HCT116 (cell line): ENCODE data around the gene SGSH. TPM values are rescaled to one million over a fixed set of nuclear protein-coding genes. Genes with fewer than 3 reads are reported as not detected.

Source experiments
- ATAC-seq: fragments of 200-7000 bp; cut with Tn5 transposase; 2 replicates; pipeline ENCODE4 v1.9.1; 2020; ENCODE audit warnings: mild to moderate bottlenecking, moderate library complexity
- BruUV-seq: library from RNA; stranded (reverse); fragments of 400-500 nt; replicated peaks from 2 replicates; lab custom pipeline; 2021; lab: Mats Ljungman, UMichigan
- CTCF ChIA-PET: fragments of 300-600 bp; sonication (Branson Sonifier 250); formaldehyde crosslinking; loops from one replicate; lab custom pipeline; 2021; ENCODE audit warnings: antibody characterized with exemption; lab: Charles Lee
- POLR2A ChIA-PET: fragments of 300-600, 350-600 bp; sonication (Branson Sonifier 250); formaldehyde crosslinking; loops from one replicate; lab custom pipeline; 2021; ENCODE audit warnings: antibody characterized with exemption; lab: Charles Lee
- RAD21 ChIA-PET, 2 experiments: fragments of 300-600 bp; sonication (Branson Sonifier 250); formaldehyde crosslinking; loops; one replicate each; lab custom pipeline; 2023; ENCODE audit warnings: low total read pairs in 2 of 2; ENCODE audit not compliant: uncharacterized antibody in 2 of 2, unreplicated experiment in 2 of 2, low non-redundant PET in 1 of 2; lab: Charles Lee
- DNase-seq: peaks from one replicate; pipeline ENCODE4 v3.0.0-alpha.2; 2010; ENCODE audit warnings: low read depth, low spot score
- H2AFZ ChIP-seq: fragments of 200-600 bp; shearing (Covaris generic), sonication (generic); 2 replicates; pipeline ENCODE4 v1.6.1; 2017; ENCODE audit warnings: low read depth, mixed run types, mixed read lengths, antibody characterized with exemption, low read length; ENCODE audit not compliant: poor library complexity, severe bottlenecking
- H3K27ac ChIP-seq: 2 replicates; pipeline ENCODE4 v1.5.1; 2012; ENCODE audit warnings: low read depth, low read length
- H3K27me3 ChIP-seq: fragments of 200-600 bp; sonication (generic); 2 replicates; pipeline ENCODE4 v1.6.1; 2016; ENCODE audit warnings: mixed run types, low read length, mixed read lengths; ENCODE audit not compliant: insufficient read depth
- H3K36me3 ChIP-seq, 2 experiments: fragments of 200-500 bp in 1 of 2; fragments of 200-600 bp in 1 of 2; sonication (Bioruptor generic) in 1 of 2; sonication (generic) in 1 of 2; 2 replicates each; pipeline versions ENCODE4 v1.5.1 to v1.6.1; 2014 to 2016; ENCODE audit warnings: low read length in 2 of 2, inconsistent platforms in 1 of 2, mixed read lengths in 1 of 2, mixed run types in 1 of 2; ENCODE audit not compliant: insufficient read depth in 2 of 2, control insufficient read depth in 1 of 2
- H3K4me1 ChIP-seq, 2 experiments: fragments of 200-600 bp in 1 of 2; sonication (generic) in 1 of 2; 2 replicates each; pipeline versions ENCODE4 v1.5.1 to v1.6.1; 2012 to 2017; ENCODE audit warnings: low read length in 2 of 2, inconsistent platforms in 1 of 2, mild to moderate bottlenecking in 1 of 2, mixed read lengths in 1 of 2, mixed run types in 1 of 2, moderate library complexity in 1 of 2; ENCODE audit not compliant: insufficient read depth in 2 of 2, control insufficient read depth in 1 of 2
- H3K4me2 ChIP-seq: fragments of 200-600 bp; sonication (generic); 2 replicates; pipeline ENCODE4 v1.6.1; 2017; ENCODE audit warnings: mixed run types, low read length, mixed read lengths
- H3K4me3 ChIP-seq, 2 experiments: fragments of 200-600 bp in 1 of 2; sonication (generic) in 1 of 2; replicated peaks in 1 of 2; 2 replicates each; pipeline ENCODE4 v1.5.1; 2011 to 2016; ENCODE audit warnings: low read length in 2 of 2, control low read depth in 1 of 2, low read depth in 1 of 2, mild to moderate bottlenecking in 1 of 2, mixed read lengths in 1 of 2, mixed run types in 1 of 2
- H3K79me2 ChIP-seq: fragments of 200-600 bp; sonication (generic); 2 replicates; pipeline ENCODE4 v1.6.1; 2017; ENCODE audit warnings: mild to moderate bottlenecking, mixed run types, low read length, moderate library complexity, mixed read lengths; ENCODE audit not compliant: insufficient read depth
- H3K9ac ChIP-seq: fragments of 200-600 bp; sonication (generic); 2 replicates; pipeline ENCODE4 v1.6.1; 2016; ENCODE audit warnings: low read length, mixed read lengths
- H3K9me2 ChIP-seq: fragments of 200-600 bp; sonication (generic), shearing (Covaris generic); 2 replicates; pipeline ENCODE4 v1.6.1; 2017; ENCODE audit warnings: mixed run types, mild to moderate bottlenecking, moderate library complexity; ENCODE audit not compliant: insufficient read depth
- H3K9me3 ChIP-seq, 2 experiments: fragments of 200-500 bp in 1 of 2; fragments of 200-600 bp in 1 of 2; sonication (Bioruptor generic) in 1 of 2; sonication (generic) in 1 of 2; 2 replicates each; pipeline ENCODE4 v1.6.1; 2014 to 2017; ENCODE audit warnings: low read length in 2 of 2, mixed read lengths in 2 of 2, inconsistent platforms in 1 of 2, low read depth in 1 of 2, mild to moderate bottlenecking in 1 of 2, mixed run types in 1 of 2, moderate library complexity in 1 of 2; ENCODE audit not compliant: control insufficient read depth in 1 of 2, insufficient read depth in 1 of 2
- H4K20me1 ChIP-seq: fragments of 200-600 bp; sonication (generic), shearing (Covaris generic); 2 replicates; pipeline ENCODE4 v1.6.1; 2017; ENCODE audit warnings: mixed run types, mild to moderate bottlenecking, moderate library complexity; ENCODE audit not compliant: insufficient read depth
- JUND ChIP-seq: IDR thresholded peaks from 2 replicates; pipeline ENCODE4 v1.6.1; 2012
- POLR2AphosphoS5 ChIP-seq: IDR thresholded peaks from 2 replicates; pipeline ENCODE4 v1.6.1; 2011; ENCODE audit warnings: mild to moderate bottlenecking, low read depth, low read length, moderate library complexity
- RAD21 ChIP-seq: IDR thresholded peaks from 2 replicates; pipeline ENCODE4 v1.6.1; 2012; ENCODE audit warnings: low read depth, mild to moderate bottlenecking
- SP1 ChIP-seq: IDR thresholded peaks from 2 replicates; pipeline ENCODE4 v1.6.1; 2012; ENCODE audit warnings: low read depth
- YY1 ChIP-seq: IDR thresholded peaks from 2 replicates; pipeline ENCODE4 v1.6.1; 2011; ENCODE audit warnings: low read length, low read depth, moderate library complexity, mild to moderate bottlenecking; ENCODE audit not compliant: insufficient replicate concordance; ENCODE audit errors: extremely low read depth
- ZFX ChIP-seq: fragments of 450-650 bp; IDR thresholded peaks from 2 replicates; pipeline ENCODE4 v1.6.1; 2017
- ZNF274 ChIP-seq: fragments of 200-500 bp; sonication (Bioruptor generic); IDR thresholded peaks from 2 replicates; pipeline ENCODE4 v1.6.1; 2014; ENCODE audit warnings: mild to moderate bottlenecking, low read depth, low read length, inconsistent platforms
- intact Hi-C: fragments of 100-400 bp; cut with micrococcal nuclease; formaldehyde crosslinking; loops from 2 replicates; pipeline ENCODE4 v1.10.0; 2022
- total RNA-seq: library from RNA; stranded (reverse); gene quantifications from one replicate; pipeline ENCODE4 v1.2.1, GENCODE V29; 2021; ENCODE audit not compliant: unreplicated experiment
- TF ChIP-seq, protein P1 (sequence below): IDR thresholded peaks from 2 replicates; pipeline ENCODE4 v1.6.1; 2012
- TF ChIP-seq, protein P2 (sequence below), 3 experiments: fragments of 200-600 bp in 1 of 3; sonication (generic) in 1 of 3; IDR thresholded peaks in 2 of 3; conservative IDR thresholded peaks in 1 of 3; 2 replicates each; pipeline ENCODE4 v1.5.1; 2012 to 2017; ENCODE audit warnings: low read depth in 2 of 3, low read length in 2 of 3, antibody characterized with exemption in 1 of 3, borderline replicate concordance in 1 of 3, control low read depth in 1 of 3, mild to moderate bottlenecking in 1 of 3, mixed read lengths in 1 of 3, mixed run types in 1 of 3, moderate library complexity in 1 of 3; ENCODE audit not compliant: insufficient read depth in 1 of 3

SGSH gene
- total RNA-seq, 1 experiment from 2014 or later: 34.4 TPM

DNA sequence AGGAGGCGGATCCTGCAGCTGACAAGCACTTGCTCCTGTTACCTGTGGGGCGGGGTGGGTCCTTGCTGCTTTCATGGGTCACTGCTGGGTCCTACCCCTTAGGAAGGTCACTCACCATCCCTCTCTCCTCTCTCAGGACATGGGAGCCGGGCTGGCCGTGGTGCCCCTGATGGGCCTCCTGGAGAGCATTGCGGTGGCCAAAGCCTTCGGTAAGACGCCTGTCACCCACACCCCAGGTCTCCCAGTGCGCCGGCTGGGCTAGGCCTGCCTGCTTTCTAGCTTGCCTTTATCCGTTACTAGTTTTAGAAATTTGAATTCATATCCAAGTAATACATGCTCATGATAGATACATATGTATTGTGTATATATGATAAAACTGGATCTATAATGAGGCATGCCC lies 17.3 kb upstream of the SGSH start:
- ATAC-seq (no peak), DNase-seq (no peak)
- H4K20me1 ChIP-seq: no peaks in the 10 kb centered on the region
- intact Hi-C loops: no loop called here
- TF ChIP-seq, protein P1, sequence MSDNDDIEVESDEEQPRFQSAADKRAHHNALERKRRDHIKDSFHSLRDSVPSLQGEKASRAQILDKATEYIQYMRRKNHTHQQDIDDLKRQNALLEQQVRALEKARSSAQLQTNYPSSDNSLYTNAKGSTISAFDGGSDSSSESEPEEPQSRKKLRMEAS: no peak
- H2AFZ ChIP-seq: no peak overlapping the region
- no peak overlapping the region for H3K9ac ChIP-seq
- no peak overlapping the region for H3K4me3 ChIP-seq
- no peaks in the 10 kb centered on the region for H3K27me3 ChIP-seq
- no peak overlapping the region for H3K27ac ChIP-seq
- H3K9me3 ChIP-seq: peaks cover 15 to 17% of the 10 kb centered on the region in 2 experiments; a peak in 2 of 4 replicates
- no TSS peak for BruUV-seq
- peaks cover 4 to 6% of the 10 kb centered on the region in 2 experiments for H3K36me3 ChIP-seq
- ChIA-PET RAD21 (no interaction called here), CTCF (no interaction called here), POLR2A (no interaction called here)
- no peaks in the 10 kb centered on the region for H3K4me1 ChIP-seq
- H3K9me2 ChIP-seq: no peaks in the 10 kb centered on the region
- H3K79me2 ChIP-seq: no peaks in the 10 kb centered on the region
- no peak overlapping the region for H3K4me2 ChIP-seq

GRCh38 chr17:80236911-80237310 lies 16.8 kb upstream of the SGSH start:
- no peaks in the 10 kb centered on the region for H3K9me2 ChIP-seq
- H3K36me3 ChIP-seq: peaks cover 4 to 6% of the 10 kb centered on the region in 2 experiments
- H3K9me3 ChIP-seq: peaks cover 18 to 22% of the 10 kb centered on the region in 2 experiments; a peak in 2 of 4 replicates
- no peak overlapping the region for H3K9ac ChIP-seq
- no peak for ATAC-seq
- no peaks in the 10 kb centered on the region for H3K27me3 ChIP-seq
- H3K4me1 ChIP-seq: no peaks in the 10 kb centered on the region
- BruUV-seq: no TSS peak
- no peak overlapping the region for H3K27ac ChIP-seq
- ChIA-PET CTCF (no interaction called here), POLR2A (no interaction called here), RAD21 (no interaction called here)
- intact Hi-C loops: no loop called here
- no peak for DNase-seq
- no peaks in the 10 kb centered on the region for H3K79me2 ChIP-seq
- no peak for TF ChIP-seq ZFX
- no peak for TF ChIP-seq ZNF274
- TF ChIP-seq, protein P1: no peak
- TF ChIP-seq YY1: no peak
- TF ChIP-seq RAD21: no peak
- no peak for TF ChIP-seq SP1
- TF ChIP-seq POLR2AphosphoS5: no peak
- TF ChIP-seq JUND: no peak
- TF ChIP-seq, protein P2, sequence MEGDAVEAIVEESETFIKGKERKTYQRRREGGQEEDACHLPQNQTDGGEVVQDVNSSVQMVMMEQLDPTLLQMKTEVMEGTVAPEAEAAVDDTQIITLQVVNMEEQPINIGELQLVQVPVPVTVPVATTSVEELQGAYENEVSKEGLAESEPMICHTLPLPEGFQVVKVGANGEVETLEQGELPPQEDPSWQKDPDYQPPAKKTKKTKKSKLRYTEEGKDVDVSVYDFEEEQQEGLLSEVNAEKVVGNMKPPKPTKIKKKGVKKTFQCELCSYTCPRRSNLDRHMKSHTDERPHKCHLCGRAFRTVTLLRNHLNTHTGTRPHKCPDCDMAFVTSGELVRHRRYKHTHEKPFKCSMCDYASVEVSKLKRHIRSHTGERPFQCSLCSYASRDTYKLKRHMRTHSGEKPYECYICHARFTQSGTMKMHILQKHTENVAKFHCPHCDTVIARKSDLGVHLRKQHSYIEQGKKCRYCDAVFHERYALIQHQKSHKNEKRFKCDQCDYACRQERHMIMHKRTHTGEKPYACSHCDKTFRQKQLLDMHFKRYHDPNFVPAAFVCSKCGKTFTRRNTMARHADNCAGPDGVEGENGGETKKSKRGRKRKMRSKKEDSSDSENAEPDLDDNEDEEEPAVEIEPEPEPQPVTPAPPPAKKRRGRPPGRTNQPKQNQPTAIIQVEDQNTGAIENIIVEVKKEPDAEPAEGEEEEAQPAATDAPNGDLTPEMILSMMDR (IDR thresholded peaks at IDR 0.05 in 2 of 3, conservative IDR thresholded peaks at IDR 0.05 in 1 of 3; ENCODE audit: borderline replicate concordance in 1 of 3, insufficient read depth in 1 of 3, low read depth in 2 of 3, low read length in 2 of 3): no peak
- no peak overlapping the region for H2AFZ ChIP-seq
- no peak overlapping the region for H3K4me3 ChIP-seq
- H3K4me2 ChIP-seq: no peak overlapping the region
- no peaks in the 10 kb centered on the region for H4K20me1 ChIP-seq
